ENCODE measurements around the gene DOCK6. TPM values are rescaled to one million over a fixed set of nuclear protein-coding genes. Genes with fewer than 3 reads are reported as not detected.

Gene DOCK6
- 1 to 10 TPM; 1.7 to 2.6 TPM for total RNA-seq

GRCh38 chr19:11261971-11262839 lies at the start of gene DOCK6:
DOCK6 (minus strand) TSS chr19:11262524; CDS start chr19:11262440, 84 bp downstream.
- H3K36me3 Mint-ChIP-seq: no peaks in the 10 kb centered on the region
- peak within 1 kb of the TSS; percentile 49 for H3K4me3 Mint-ChIP-seq
- H3K27me3 Mint-ChIP-seq: peaks cover 32 to 35% of the 10 kb centered on the region in 2 donors
- peaks cover 1 to 7% of the 10 kb centered on the region in 2 donors for H3K4me1 Mint-ChIP-seq (ENCODE audit: low read depth in 2 of 2)
- peaks cover 4% of the 10 kb centered on the region for H3K9me3 Mint-ChIP-seq
- DNase-seq (ENCODE audit: low spot score): no peak
- H3K27ac Mint-ChIP-seq: no peak within 1 kb of the TSS
- ATAC-seq: peak; percentile 66 to 80

DNA sequence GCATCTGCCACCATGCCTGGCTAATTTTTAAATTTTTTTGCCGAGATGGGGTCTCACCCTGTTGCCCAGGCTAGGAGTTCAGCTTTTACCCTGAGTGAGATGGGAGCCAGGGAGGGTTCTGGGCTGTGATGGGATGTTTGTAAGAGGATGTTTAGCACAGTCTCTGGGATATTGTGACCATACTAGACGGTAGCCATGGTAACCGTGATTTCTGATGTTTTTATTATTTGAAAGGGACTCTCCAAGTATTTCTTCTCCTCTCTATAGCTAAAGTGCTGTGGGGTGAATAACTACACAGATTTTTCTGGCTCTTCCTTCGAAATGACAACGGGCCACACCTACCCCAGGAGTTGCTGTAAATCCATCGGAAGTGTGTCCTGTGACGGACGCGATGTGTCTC lies 44.0 kb upstream of the DOCK6 start:
- DNase-seq (ENCODE audit: low spot score): no peak
- no peaks in the 10 kb centered on the region for H3K9me3 Mint-ChIP-seq

GRCh38 chr19:11304936-11305335 lies 42.6 kb upstream of the DOCK6 start:
- no peak overlapping the region for H3K27ac Mint-ChIP-seq
- H3K4me3 Mint-ChIP-seq: no peak overlapping the region
- no peak for ATAC-seq
- DNase-seq (ENCODE audit: low spot score): no peak
- no peaks in the 10 kb centered on the region for H3K36me3 Mint-ChIP-seq
- H3K9me3 Mint-ChIP-seq: no peaks in the 10 kb centered on the region
- H3K27me3 Mint-ChIP-seq: peaks cover 5 to 14% of the 10 kb centered on the region in 2 donors
- no peaks in the 10 kb centered on the region for H3K4me1 Mint-ChIP-seq (ENCODE audit: low read depth in 2 of 2)

More for the DNA sequence above, 44.0 kb upstream of the DOCK6 start:
- Mint-ChIP-seq H3K36me3 (no peaks in the 10 kb centered on the region), H3K4me1 (ENCODE audit: low read depth in 2 of 2) (no peaks in the 10 kb centered on the region), H3K27ac (no peak overlapping the region), H3K4me3 (no peak overlapping the region), H3K27me3 (peaks cover 6 to 10% of the 10 kb centered on the region in 2 donors)
- no peak for ATAC-seq

DNA sequence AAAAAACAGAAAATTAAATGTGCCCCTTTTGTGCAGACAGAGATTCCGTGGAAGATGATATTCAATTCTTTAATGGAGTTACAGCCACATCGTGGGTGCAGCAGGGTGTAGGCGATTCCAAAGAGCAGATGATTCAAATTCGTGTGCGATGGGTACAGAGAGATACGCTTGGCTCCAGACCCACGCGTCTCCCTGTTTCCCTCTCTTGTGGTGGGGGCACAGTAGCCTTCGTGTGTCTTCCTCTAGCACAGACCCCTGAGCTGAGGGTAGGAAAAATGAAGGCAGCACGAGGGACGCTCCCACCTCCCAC lies 38.4 kb upstream of the DOCK6 start:
- H3K4me1 Mint-ChIP-seq (ENCODE audit: low read depth in 2 of 2): no peaks in the 10 kb centered on the region
- peaks cover 3 to 5% of the 10 kb centered on the region in 2 donors for H3K27me3 Mint-ChIP-seq
- H3K36me3 Mint-ChIP-seq: no peaks in the 10 kb centered on the region
- H3K4me3 Mint-ChIP-seq: no peak overlapping the region
- H3K27ac Mint-ChIP-seq: no peak overlapping the region
- DNase-seq (ENCODE audit: low spot score): no peak
- ATAC-seq: no peak
- H3K9me3 Mint-ChIP-seq: no peaks in the 10 kb centered on the region

- ATAC-seq: no peak
- Mint-ChIP-seq H3K36me3 (no peaks in the 10 kb centered on the region), H3K4me1 (ENCODE audit: low read depth in 2 of 2) (no peaks in the 10 kb centered on the region), H3K9me3 (no peaks in the 10 kb centered on the region), H3K27me3 (peaks cover 3 to 5% of the 10 kb centered on the region in 2 donors), H3K27ac (no peak overlapping the region), H3K4me3 (no peak overlapping the region)
- DNase-seq (ENCODE audit: low spot score): no peak
Measured at GRCh38 chr19:11299946-11300810, 37.9 kb upstream of the DOCK6 start.

GRCh38 chr19:11296264-11296663 lies 33.9 kb upstream of the DOCK6 start:
- no peak overlapping the region for H3K4me3 Mint-ChIP-seq
- ATAC-seq (no peak), DNase-seq (ENCODE audit: low spot score) (no peak)
- H3K27ac Mint-ChIP-seq: peak overlapping the region in 1 of 2 donors; percentile 18
- H3K36me3 Mint-ChIP-seq: no peaks in the 10 kb centered on the region
- H3K4me1 Mint-ChIP-seq (ENCODE audit: low read depth in 2 of 2): peaks cover 7 to 11% of the 10 kb centered on the region in 2 donors
- no peaks in the 10 kb centered on the region for H3K9me3 Mint-ChIP-seq
- H3K27me3 Mint-ChIP-seq: peaks cover 5 to 8% of the 10 kb centered on the region in 2 donors

DNA sequence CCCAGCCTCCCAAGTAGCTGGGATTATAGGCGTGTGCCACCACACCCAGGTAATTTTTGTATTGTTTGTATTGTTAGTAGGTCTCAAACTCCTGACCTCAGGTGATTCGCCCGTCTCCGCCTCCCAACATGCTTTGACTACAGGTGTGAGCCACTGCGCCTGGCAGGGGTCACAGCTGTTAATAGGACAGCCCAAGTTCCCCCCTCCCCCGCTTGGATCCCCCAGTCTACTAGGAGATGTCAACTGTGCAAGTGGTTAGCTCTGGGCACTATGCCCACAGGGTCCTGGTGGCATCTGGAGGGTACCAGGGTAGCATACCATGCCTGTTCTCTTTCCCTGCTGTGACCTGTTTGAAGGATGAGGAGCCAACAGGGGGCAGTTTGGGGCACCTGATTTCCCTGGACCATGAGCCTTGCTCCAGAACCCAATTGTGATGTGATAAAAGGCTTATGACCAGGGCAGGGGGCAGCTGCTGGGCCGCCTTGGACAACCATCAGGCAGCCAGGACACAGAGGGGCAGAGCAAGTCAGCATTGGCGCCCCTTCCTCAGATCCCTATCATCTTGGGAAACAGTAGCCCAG lies 33.4 kb upstream of the DOCK6 start, which contains the start of gene TSPAN16:
Gene TSPAN16, plus strand, starts transcription at position 496 of the 581 bp plus-strand sequence. CDS start 138 bp downstream, outside the sequence.
- no peaks in the 10 kb centered on the region for H3K9me3 Mint-ChIP-seq
- H3K4me1 Mint-ChIP-seq (ENCODE audit: low read depth in 2 of 2): peaks cover 7 to 11% of the 10 kb centered on the region in 2 donors
- peaks cover 5 to 8% of the 10 kb centered on the region in 2 donors for H3K27me3 Mint-ChIP-seq
- ATAC-seq: no peak
- no peak for DNase-seq (ENCODE audit: low spot score)
- H3K36me3 Mint-ChIP-seq: no peaks in the 10 kb centered on the region
- peak within 1 kb of the TSS in 1 of 2 donors; percentile 18 for H3K27ac Mint-ChIP-seq
- H3K4me3 Mint-ChIP-seq: no peak within 1 kb of the TSS

DNA sequence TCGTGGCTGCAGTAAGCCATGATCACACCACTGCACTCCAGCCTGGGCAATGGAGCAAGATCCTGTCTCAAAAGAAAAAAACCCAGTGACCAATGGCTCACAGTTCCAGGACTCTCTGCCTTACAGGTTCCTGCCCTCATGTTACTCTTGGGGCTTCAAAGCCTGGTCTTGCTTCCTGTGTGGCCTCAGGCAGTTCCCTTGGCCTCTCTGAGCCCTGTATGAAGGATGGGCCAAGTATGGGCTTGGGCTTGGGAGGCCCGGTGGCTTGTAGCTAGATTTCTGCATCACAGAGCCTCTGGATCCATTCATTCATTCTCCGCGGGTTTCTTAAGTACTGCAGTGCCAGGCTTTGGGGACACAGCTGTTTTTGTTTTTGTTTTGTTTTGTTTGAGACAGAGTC lies 32.9 kb upstream of the DOCK6 start:
- Mint-ChIP-seq H3K9me3 (no peaks in the 10 kb centered on the region), H3K27me3 (peaks cover 2 to 8% of the 10 kb centered on the region in 2 donors), H3K4me3 (no peak overlapping the region), H3K4me1 (ENCODE audit: low read depth in 2 of 2) (peaks cover 7 to 11% of the 10 kb centered on the region in 2 donors), H3K27ac (no peak overlapping the region), H3K36me3 (no peaks in the 10 kb centered on the region)
- ATAC-seq (no peak), DNase-seq (ENCODE audit: low spot score) (no peak)

- peaks cover 6 to 12% of the 10 kb centered on the region in 2 donors for H3K27me3 Mint-ChIP-seq
- peak overlapping the region; percentile 58 for H3K4me3 Mint-ChIP-seq
- H3K27ac Mint-ChIP-seq: no peak overlapping the region
Measured at GRCh38 chr19:11293433-11294389, 31.4 kb upstream of the DOCK6 start.

GRCh38 chr19:11291991-11292390 lies 29.7 kb upstream of the DOCK6 start:
- ATAC-seq (no peak), DNase-seq (ENCODE audit: low spot score) (no peak)
- Mint-ChIP-seq H3K27me3 (peaks cover 13 to 16% of the 10 kb centered on the region in 2 donors), H3K4me1 (ENCODE audit: low read depth in 2 of 2) (peaks cover 10 to 11% of the 10 kb centered on the region in 2 donors), H3K27ac (no peak overlapping the region), H3K36me3 (no peaks in the 10 kb centered on the region), H3K9me3 (no peaks in the 10 kb centered on the region), H3K4me3 (no peak overlapping the region)

More at GRCh38 chr19:11293433-11294389, 31.4 kb upstream of the DOCK6 start:
- Mint-ChIP-seq H3K4me1 (ENCODE audit: low read depth in 2 of 2) (peaks cover 7 to 11% of the 10 kb centered on the region in 2 donors), H3K9me3 (no peaks in the 10 kb centered on the region), H3K36me3 (no peaks in the 10 kb centered on the region)
- ATAC-seq: peak; percentile 95 to 98
- peak; percentile 88 for DNase-seq (ENCODE audit: low spot score)

DNA sequence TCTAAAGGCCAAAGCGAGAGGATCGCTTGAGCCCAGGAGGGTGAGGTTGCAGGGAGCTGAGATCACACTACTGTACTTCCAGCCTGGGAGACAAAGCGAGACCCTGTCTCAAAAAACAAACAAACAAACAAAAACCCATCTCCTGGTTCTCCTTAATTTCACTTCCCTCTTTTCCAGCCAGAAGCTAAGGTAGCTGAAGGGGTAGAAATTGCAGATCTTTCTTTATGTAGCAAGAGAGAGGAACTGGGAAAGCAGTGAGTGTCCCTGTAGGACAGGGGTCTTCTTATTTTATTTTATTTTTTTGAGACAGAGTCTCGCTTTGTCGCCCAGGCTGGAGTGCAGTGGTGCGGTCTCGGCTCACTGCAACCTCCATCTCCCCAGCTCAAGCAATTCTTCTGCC lies 29.1 kb upstream of the DOCK6 start:
- DNase-seq (ENCODE audit: low spot score) (no peak), ATAC-seq (no peak)
- Mint-ChIP-seq H3K36me3 (no peaks in the 10 kb centered on the region), H3K27ac (no peak overlapping the region), H3K4me1 (ENCODE audit: low read depth in 2 of 2) (peaks cover 11% of the 10 kb centered on the region in 2 donors), H3K27me3 (peaks cover 15 to 17% of the 10 kb centered on the region in 2 donors), H3K9me3 (no peaks in the 10 kb centered on the region), H3K4me3 (no peak overlapping the region)

DNA sequence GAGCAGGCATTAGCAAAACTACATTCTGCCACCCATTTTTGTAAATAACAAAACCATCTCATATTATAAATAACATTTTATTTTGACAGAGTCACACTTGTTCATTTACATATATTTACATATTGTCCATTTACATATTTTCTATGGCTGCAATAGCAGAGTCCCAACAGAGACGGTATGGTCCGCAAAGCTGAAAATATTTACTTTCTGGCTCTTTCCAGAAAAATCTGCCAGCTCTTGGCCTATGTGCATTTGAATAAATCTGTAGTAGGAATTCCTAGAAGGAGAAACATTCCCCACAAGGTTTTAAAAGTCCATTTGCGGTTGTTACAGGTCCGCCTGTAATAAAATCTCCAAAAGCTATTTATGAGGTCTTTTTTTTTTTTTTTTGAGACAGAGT lies 27.9 kb upstream of the DOCK6 start:
- H3K27me3 Mint-ChIP-seq: peaks cover 15 to 16% of the 10 kb centered on the region in 2 donors
- no peak overlapping the region for H3K27ac Mint-ChIP-seq
- no peak overlapping the region for H3K4me3 Mint-ChIP-seq
- H3K9me3 Mint-ChIP-seq: no peaks in the 10 kb centered on the region
- ATAC-seq: no peak
- no peak for DNase-seq (ENCODE audit: low spot score)
- H3K36me3 Mint-ChIP-seq: no peaks in the 10 kb centered on the region
- peaks cover 11% of the 10 kb centered on the region in 2 donors for H3K4me1 Mint-ChIP-seq (ENCODE audit: low read depth in 2 of 2)

Measured in natural killer cell treated with Interleukin-12 subunit alpha and Interleukin-12 subunit beta and Interleukin-15 and Interleukin-18, amount 100 ng/mL, for 72 hours (primary cell).